ENCODE results near the gene HSBP1L1. TPM values are rescaled to one million over a fixed set of nuclear protein-coding genes. Genes with fewer than 3 reads are reported as not detected.
"Not testable (repeated sequence)": the region's sequence is repeated elsewhere in the genome, so short reads cannot be mapped to it uniquely, and the experiment has no call there.

Gene HSBP1L1
- polyA plus RNA-seq, 1 of the 3 experiments (the other 2 are of a cell fraction), result 7.4 TPM

GRCh38 chr18:79960161-79960801 lies 4.2 kb upstream of the HSBP1L1 start:
- H2AFZ ChIP-seq (ENCODE audit: low read depth); H3K79me2 ChIP-seq (ENCODE audit: insufficient read depth); H3K27ac ChIP-seq (ENCODE audit: low read depth in 2 of 2, low read length in 1 of 2); H3F3A ChIP-seq (replicated peaks; ENCODE audit: insufficient read depth); H3K27me3 ChIP-seq (ENCODE audit: insufficient read depth); DNase-seq; H3K9ac ChIP-seq; POLR2A ChIA-PET; CTCF ChIA-PET; H3K4me2 ChIP-seq; H3K4me3 ChIP-seq (ENCODE audit: low read depth in 2 of 2, low read length in 1 of 2); H4K20me1 ChIP-seq (ENCODE audit: insufficient read depth); H3K9me2 ChIP-seq; H3K36me3 ChIP-seq (replicated peaks in 1 of 2; ENCODE audit: control insufficient read depth in 1 of 2, insufficient read depth in 2 of 2, low read length in 1 of 2); H3K9me3 ChIP-seq; H3K4me1 ChIP-seq (ENCODE audit: control insufficient read depth in 1 of 2, insufficient read depth in 2 of 2, low read depth in 1 of 2, low read length in 1 of 2): not testable (repeated sequence)
- 84% methylated on average over 11 of the region's 12 CpGs for WGBS (ENCODE audit: low lambda C conversion rate)

GRCh38 chr18:79960921-79961526 lies 3.4 kb upstream of the HSBP1L1 start:
- Histone ChIP-seq H3K4me1 (ENCODE audit: control insufficient read depth in 1 of 2, insufficient read depth in 2 of 2, low read depth in 1 of 2, low read length in 1 of 2) (peaks cover 0 to 12% of the 10 kb centered on the region in 2 experiments; a peak in 1 of 4 replicates), H3K27me3 (ENCODE audit: insufficient read depth) (no peaks in the 10 kb centered on the region), H3K27ac (ENCODE audit: low read depth in 2 of 2, low read length in 1 of 2) (no peak overlapping the region), H4K20me1 (ENCODE audit: insufficient read depth) (no peaks in the 10 kb centered on the region), H3K79me2 (ENCODE audit: insufficient read depth) (no peaks in the 10 kb centered on the region), H3K9me3 (no peaks in the 10 kb centered on the region), H3K4me2 (no peak overlapping the region), H3K4me3 (ENCODE audit: low read depth in 2 of 2, low read length in 1 of 2) (no peak overlapping the region), H3F3A (replicated peaks; ENCODE audit: insufficient read depth) (no peaks in the 10 kb centered on the region), H2AFZ (ENCODE audit: low read depth) (no peak overlapping the region), H3K36me3 (replicated peaks in 1 of 2; ENCODE audit: control insufficient read depth in 1 of 2, insufficient read depth in 2 of 2, low read length in 1 of 2) (no peaks in the 10 kb centered on the region), H3K9me2 (no peaks in the 10 kb centered on the region), H3K9ac (no peak overlapping the region)
- 95% methylated on average over 13 of the region's 16 CpGs for WGBS (ENCODE audit: low lambda C conversion rate)
- POLR2A ChIA-PET, result no interaction called here
- CTCF ChIA-PET, result no interaction called here
- TF ChIP-seq FOXM1 (IDR thresholded peaks at IDR 0.05; ENCODE audit: low read depth), result no peak
- no peak for TF ChIP-seq RFX5 (IDR thresholded peaks at IDR 0.05; ENCODE audit: low read length)
- TF ChIP-seq SMC3 (IDR thresholded peaks at IDR 0.05; ENCODE audit: low read depth, low read length), result no peak
- TF ChIP-seq TEAD4 (IDR thresholded peaks at IDR 0.05; ENCODE audit: borderline replicate concordance, insufficient read depth), result no peak
- TF ChIP-seq NFIC (IDR thresholded peaks at IDR 0.05; ENCODE audit: borderline replicate concordance), result no peak
- no peak for TF ChIP-seq MAX (IDR thresholded peaks at IDR 0.05; ENCODE audit: low read depth)
- TF ChIP-seq ELF1 (IDR thresholded peaks at IDR 0.05), result no peak
- TF ChIP-seq CHD2 (IDR thresholded peaks at IDR 0.05; ENCODE audit: low read length, partially characterized antibody), result no peak
- no peak for TF ChIP-seq FOSL2 (IDR thresholded peaks at IDR 0.05; ENCODE audit: borderline replicate concordance, low read depth)
- TF ChIP-seq IRF3 (IDR thresholded peaks at IDR 0.05; ENCODE audit: low read depth, low read length), result no peak
- no peak for TF ChIP-seq REST (IDR thresholded peaks at IDR 0.05; ENCODE audit: low read depth, low read length)
- TF ChIP-seq GABPA (IDR thresholded peaks at IDR 0.05; ENCODE audit: low read depth), result no peak
- TF ChIP-seq TCF12 (IDR thresholded peaks at IDR 0.05), result no peak
- no peak for TF ChIP-seq USF1 (IDR thresholded peaks at IDR 0.05; ENCODE audit: borderline replicate concordance, low read depth)
- no peak for TF ChIP-seq POLR2AphosphoS5 (IDR thresholded peaks at IDR 0.05; ENCODE audit: low read depth, low read length)
- TF ChIP-seq EP300 (IDR thresholded peaks at IDR 0.05; ENCODE audit: borderline replicate concordance in 1 of 2, low read depth in 1 of 2, low read length in 1 of 2), result no peak
- no peak for TF ChIP-seq RAD21 (IDR thresholded peaks at IDR 0.05; ENCODE audit: low read length)
- no peak for TF ChIP-seq ZBTB33 (IDR thresholded peaks at IDR 0.05; ENCODE audit: borderline replicate concordance, low read depth)
- DNase-seq, result no peak
